AG04450 (cell line): Measurements from ENCODE around the gene TCEAL5. TPM values are rescaled to one million over a fixed set of nuclear protein-coding genes. Genes with fewer than 3 reads are reported as not detected.

Source experiments
- CTCF ChIA-PET: fragments of 300-600, 350-600 bp; formaldehyde crosslinking; extraction: SDS; loops from one replicate; lab custom pipeline; 2022; ENCODE audit warnings: antibody characterized with exemption, inconsistent platforms; lab: Charles Lee
- POLR2A ChIA-PET: fragments of 350-600 bp; formaldehyde crosslinking; extraction: SDS; loops from one replicate; lab custom pipeline; 2021; ENCODE audit warnings: antibody characterized with exemption, inconsistent platforms; lab: Yijun Ruan, JAX
- DNase-seq: peaks from one replicate; pipeline ENCODE4 v3.0.0-alpha.2; 2011; ENCODE audit warnings: low read depth, low spot score
- H3K27ac ChIP-seq: one replicate; pipeline ENCODE4 v1.5.1; 2012; ENCODE audit warnings: low read depth, low read length, control low read depth
- H3K27me3 ChIP-seq: one replicate; pipeline ENCODE4 v1.6.0; 2012; ENCODE audit warnings: low read length; ENCODE audit not compliant: control insufficient read depth, insufficient read depth
- H3K4me3 ChIP-seq: 2 replicates; pipeline ENCODE4 v1.5.1; 2011; ENCODE audit warnings: mild to moderate bottlenecking, low read depth, low read length, control low read depth
- H3K9me3 ChIP-seq: 2 replicates; pipeline ENCODE4 v1.5.1; 2012; ENCODE audit warnings: low read length; ENCODE audit not compliant: control insufficient read depth, insufficient read depth
- polyA plus RNA-seq: library from polyadenylated mRNA; depleted of rRNA; stranded (reverse); fragments of >200 nt; gene quantifications from 2 replicates; pipeline ENCODE4 v1.2.3, GENCODE V29; 2011
- TF ChIP-seq, protein P1 (sequence below): IDR thresholded peaks from 2 replicates; pipeline ENCODE4 v1.5.1; 2011; ENCODE audit warnings: low read depth, low read length, control low read depth, inconsistent platforms

The TCEAL5 gene
- polyA plus RNA-seq, 1 experiment = not detected

DNA sequence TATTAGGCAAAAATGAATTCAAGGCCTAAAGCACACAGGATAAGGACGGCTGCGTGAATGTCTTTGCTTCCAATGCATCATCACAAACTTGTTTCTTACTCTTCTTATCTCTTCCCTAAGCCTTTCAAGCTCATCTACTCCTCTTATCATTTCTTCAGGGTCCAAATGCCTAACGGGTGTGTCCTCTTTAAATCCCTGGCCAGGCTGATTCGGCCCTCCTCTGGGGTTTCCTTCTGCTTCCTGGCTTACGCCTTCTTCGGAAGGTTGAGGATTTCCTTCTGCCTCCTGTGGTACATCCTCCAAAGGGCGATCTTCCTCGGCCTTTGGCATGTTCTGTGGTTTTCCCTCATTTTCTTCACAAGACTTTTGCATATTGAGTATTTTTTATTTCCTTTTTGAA lies 22.9 kb downstream of the TCEAL5 start:
- Histone ChIP-seq H3K27ac (no peak overlapping the region), H3K4me3 (peak overlapping the region; percentile 78), H3K9me3 (no peaks in the 10 kb centered on the region; the same call in 1 of the 2 replicates), H3K27me3 (no peaks in the 10 kb centered on the region)
- ChIA-PET POLR2A (interaction anchor here (0.6 kb wide), 1 partner anchor 112 kb away, joined by 3 read pairs; no protein-coding TSS in a partner anchor), CTCF (interaction anchor here (0.6 to 1.7 kb wide), 4 partner anchors 39 to 211 kb away, joined by 3 to 4 read pairs (median 4); no protein-coding TSS in a partner anchor)
- no peak for DNase-seq
- TF ChIP-seq, protein P1, sequence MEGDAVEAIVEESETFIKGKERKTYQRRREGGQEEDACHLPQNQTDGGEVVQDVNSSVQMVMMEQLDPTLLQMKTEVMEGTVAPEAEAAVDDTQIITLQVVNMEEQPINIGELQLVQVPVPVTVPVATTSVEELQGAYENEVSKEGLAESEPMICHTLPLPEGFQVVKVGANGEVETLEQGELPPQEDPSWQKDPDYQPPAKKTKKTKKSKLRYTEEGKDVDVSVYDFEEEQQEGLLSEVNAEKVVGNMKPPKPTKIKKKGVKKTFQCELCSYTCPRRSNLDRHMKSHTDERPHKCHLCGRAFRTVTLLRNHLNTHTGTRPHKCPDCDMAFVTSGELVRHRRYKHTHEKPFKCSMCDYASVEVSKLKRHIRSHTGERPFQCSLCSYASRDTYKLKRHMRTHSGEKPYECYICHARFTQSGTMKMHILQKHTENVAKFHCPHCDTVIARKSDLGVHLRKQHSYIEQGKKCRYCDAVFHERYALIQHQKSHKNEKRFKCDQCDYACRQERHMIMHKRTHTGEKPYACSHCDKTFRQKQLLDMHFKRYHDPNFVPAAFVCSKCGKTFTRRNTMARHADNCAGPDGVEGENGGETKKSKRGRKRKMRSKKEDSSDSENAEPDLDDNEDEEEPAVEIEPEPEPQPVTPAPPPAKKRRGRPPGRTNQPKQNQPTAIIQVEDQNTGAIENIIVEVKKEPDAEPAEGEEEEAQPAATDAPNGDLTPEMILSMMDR = no peak

DNA sequence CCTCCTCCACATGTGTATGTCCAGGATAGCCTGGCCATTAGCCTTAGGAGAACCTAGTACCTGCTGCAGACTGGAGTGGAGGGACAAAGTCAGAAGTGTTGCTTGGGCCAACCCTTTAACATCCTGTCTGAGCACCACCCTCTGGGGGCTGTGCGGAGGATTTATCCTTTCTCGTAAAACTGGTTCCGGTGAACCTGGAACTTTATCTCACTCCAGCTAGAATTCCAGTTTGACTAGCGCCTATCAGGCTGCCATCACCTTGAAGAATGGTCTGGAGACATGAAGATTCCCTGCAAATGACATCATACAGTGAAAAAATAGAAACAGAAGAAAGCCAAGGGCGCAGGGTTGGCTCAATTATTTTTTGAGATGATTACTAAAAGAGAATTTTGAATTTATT lies 25.6 kb downstream of the TCEAL5 start:
- H3K4me3 ChIP-seq = no peak overlapping the region
- DNase-seq = no peak
- H3K27ac ChIP-seq = no peak overlapping the region
- ChIA-PET CTCF (no interaction called here), POLR2A (no interaction called here)
- H3K27me3 ChIP-seq = peaks cover 3% of the 10 kb centered on the region
- H3K9me3 ChIP-seq = no peaks in the 10 kb centered on the region; the same call in 1 of the 2 replicates
- TF ChIP-seq, protein P1 = no peak

DNA sequence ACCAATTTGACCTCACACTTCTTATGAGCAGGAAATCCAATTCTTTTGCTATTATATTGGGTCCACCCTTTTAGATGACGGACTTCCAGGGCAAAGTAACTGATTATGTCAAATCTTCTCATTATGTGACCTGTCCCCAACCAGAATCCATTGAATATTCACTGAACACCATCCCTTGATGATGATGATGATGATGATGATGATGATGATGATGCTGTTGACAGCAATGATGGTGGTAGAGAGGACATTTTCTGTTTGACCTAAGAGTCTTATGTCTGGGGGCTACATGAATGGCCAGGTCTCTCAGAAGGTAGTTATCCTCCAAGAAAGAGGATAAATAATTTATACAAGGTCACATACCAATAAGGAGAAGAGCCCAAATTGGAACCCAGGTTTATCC lies 26.7 kb downstream of the TCEAL5 start:
- TF ChIP-seq, protein P1 = no peak
- no peak for DNase-seq
- Histone ChIP-seq H3K27ac (no peak overlapping the region), H3K4me3 (no peak overlapping the region), H3K27me3 (peaks cover 3% of the 10 kb centered on the region), H3K9me3 (no peaks in the 10 kb centered on the region; the same call in 1 of the 2 replicates)
- CTCF ChIA-PET = interaction anchor here (2.0 kb wide), 1 partner anchor 38 kb away, joined by 7 read pairs; no protein-coding TSS in a partner anchor
- POLR2A ChIA-PET = no interaction called here

DNA sequence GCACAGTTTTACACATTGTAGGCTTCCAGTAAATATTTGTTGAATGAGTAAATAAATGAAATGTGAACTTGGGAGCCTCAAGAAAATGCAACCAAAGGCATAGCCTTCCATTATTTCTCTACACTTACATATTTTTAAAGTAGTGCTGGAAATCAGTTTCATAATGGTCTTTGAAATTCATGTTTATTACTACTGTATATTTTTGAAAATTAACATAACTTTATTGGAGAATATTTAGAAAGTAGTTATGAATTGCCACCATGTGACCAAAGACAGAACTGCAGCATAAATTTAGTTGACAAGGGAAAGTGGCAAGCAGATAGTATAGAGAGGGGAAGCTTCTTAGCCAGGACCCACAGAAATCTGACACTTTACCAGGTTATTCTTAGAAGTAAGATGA lies 28.0 kb downstream of the TCEAL5 start:
- POLR2A ChIA-PET = no interaction called here
- DNase-seq = no peak

DNA sequence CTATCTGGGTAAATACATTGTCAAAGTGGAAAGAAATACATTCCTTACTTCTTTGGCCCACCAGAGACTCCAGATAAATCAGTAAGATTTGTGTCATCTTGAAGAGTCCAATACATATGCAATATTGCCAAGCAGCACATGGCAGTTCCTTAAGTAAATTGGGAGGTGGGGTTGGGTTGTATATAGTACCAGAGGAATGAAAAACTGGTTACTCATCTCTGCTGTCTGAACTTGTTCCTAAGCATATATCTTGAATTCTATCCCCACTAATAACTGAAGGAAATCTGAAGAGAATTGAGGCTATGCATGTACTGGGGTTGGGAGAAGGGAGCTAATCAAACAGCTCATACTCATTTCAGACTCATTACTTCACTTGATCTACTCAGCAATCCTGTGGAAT lies 36.4 kb downstream of the TCEAL5 start:
- Histone ChIP-seq H3K4me3 (no peak overlapping the region), H3K27me3 (no peaks in the 10 kb centered on the region), H3K27ac (no peak overlapping the region), H3K9me3 (no peaks in the 10 kb centered on the region)
- CTCF ChIA-PET = no interaction called here
- TF ChIP-seq, protein P1 = no peak
- POLR2A ChIA-PET = no interaction called here
- no peak for DNase-seq

More for the DNA sequence above, 28.0 kb downstream of the TCEAL5 start:
- Histone ChIP-seq H3K4me3 (no peak overlapping the region), H3K27me3 (peaks cover 3% of the 10 kb centered on the region), H3K27ac (no peak overlapping the region), H3K9me3 (no peaks in the 10 kb centered on the region)
- CTCF ChIA-PET = interaction anchor here (2.0 kb wide), 1 partner anchor 37 kb away, joined by 7 read pairs; no protein-coding TSS in a partner anchor
- TF ChIP-seq, protein P1 = peak; percentile 41
